ENCODE results near the gene PTPRN2.

PTPRN2 gene

GRCh38 chr7:157688533-157689268 is 898.9 kb downstream of the PTPRN2 start:
- DNase-seq: no peak

GRCh38 chr7:157687845-157688532 is 899.6 kb downstream of the PTPRN2 start:
- DNase-seq: no peak

DNA sequence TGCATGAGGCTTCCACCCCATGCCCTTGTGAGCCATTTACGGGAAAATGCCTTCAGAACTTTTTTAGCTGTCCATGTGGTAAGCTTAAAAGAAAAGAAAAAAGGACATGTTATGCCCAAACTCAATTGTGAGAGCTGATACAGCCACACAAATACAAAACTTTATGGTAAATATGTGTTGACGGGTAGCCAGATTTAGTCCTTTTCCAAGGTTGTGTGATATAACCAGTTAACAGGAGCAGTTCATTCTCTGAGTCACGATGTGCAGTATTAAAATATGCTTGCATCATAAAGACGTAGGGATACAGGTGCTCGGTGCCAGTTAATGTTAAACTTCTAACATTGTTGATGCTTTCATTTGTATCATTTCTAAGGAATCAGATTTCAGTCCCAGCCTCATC is 900.5 kb downstream of the PTPRN2 start:
- no peak for DNase-seq

GRCh38 chr7:157686285-157686894 is 901.2 kb downstream of the PTPRN2 start:
- no peak for DNase-seq

DNA sequence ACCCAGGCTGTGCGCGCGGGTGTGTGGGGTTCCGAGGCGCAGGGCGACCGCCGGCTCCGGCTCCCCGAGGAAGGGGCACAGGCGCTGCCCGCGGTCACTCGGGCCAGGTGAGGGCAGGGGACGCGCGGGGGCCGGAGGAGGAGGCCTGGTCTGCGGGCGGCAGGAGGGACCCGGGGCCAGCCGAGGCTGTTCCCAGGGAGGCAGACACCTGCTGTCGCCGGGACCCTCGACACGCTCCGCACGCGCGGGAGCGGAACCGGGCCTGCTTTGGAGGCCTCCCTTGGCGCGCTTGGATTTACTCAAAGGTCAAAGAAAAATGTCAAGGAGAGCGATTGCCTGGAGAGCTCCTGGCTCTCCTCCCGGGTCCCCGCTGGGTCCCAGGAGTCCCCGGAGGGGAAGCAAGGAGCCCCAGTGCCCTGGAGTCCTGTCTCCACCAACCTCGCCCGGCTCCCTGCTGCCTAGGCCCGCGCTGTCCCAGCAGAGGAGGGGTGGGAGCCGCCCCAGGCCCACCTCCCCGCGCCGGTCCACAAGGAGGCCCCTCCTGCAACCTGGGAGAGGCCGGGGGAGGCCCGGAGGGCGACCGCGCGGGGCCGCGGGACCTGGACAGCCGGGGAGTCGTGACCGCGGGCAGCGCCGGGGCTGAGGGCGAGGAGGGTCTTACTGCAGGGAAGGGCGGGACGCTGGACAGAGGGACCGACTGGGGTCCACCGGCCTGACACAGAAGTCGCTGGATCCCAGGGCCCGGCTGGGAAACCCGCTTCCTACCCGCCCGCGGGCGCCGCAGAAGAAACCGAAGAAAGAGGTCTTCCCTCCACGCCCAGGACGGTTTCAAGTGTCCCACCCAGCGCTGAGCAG is 902.0 kb downstream of the PTPRN2 start:
- no peak for DNase-seq

DNA sequence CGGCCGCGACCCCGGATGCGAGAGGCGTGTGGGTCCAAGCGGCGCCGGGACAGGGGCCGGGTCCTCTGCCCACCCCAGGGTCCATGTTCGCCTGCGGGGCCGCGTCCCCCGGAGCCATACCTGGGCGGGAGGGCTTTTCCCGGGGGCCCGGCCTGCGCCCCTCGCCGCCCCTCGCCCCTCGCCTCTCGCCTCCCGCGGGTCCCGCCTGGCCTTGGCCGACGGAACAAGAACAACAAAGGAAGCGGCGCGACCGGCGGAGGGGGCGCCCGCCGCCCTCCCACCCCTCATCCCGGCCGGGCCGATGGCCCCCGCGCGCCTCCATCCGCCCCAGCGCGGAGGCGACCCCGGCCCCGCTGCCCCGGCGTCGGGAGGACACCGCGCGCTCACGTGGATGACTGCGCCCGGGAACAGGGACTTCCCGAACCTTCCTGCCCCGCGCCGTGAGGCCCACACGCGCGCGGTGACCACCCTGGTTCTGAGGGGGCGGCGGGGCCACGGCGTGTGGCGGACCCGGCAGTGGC is 902.7 kb downstream of the PTPRN2 start:
- DNase-seq: no peak

DNA sequence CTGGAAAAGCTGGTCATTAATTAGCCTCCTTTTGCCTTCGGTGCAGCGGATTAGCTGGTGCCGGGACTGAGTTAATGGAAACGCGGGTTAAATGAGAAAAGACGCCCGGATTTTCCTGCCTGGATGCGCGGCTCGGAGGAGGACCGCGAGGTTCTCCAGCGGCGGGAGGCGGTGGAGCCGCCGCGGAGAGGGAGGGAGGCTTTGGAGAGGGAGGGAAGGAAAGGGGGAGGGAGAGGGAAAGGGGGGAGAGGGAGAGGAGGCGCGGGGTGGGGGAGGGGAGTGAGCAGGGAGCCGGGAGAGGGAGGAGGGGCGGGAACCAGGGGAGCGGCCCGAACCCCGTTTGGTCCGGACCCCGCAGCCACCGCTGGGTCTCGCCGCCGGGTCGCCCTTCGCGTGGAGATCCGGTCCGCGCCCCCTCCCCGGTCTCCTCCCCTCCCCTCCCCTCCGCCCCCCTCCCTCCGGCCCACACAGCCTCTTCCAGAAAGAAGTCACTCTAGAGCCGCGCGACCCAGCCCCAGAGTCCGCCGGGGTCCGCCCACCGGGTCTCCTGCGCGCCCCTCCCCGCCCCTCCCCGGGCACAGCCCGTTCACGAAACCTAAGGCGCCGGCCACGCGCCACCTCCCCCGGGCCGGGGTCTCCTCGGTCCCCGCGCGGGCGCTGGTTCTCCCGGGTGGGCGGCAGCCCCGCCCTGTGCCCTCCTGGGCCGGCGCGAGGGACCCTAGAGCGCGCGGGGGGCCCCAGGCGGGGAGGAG is 903.3 kb downstream of the PTPRN2 start:
- DNase-seq: no peak

GRCh38 chr7:157683747-157684156 is 903.9 kb downstream of the PTPRN2 start:
- no peak for DNase-seq

- no peak for DNase-seq
These were observed 904.5 kb downstream of the PTPRN2 start for GRCh38 chr7:157682946-157683746.

GRCh38 chr7:157682064-157682945 is 905.3 kb downstream of the PTPRN2 start:
- DNase-seq: no peak

- DNase-seq: no peak
These were observed 908.0 kb downstream of the PTPRN2 start for GRCh38 chr7:157679607-157680006.

GRCh38 chr7:157678501-157678900 is 909.1 kb downstream of the PTPRN2 start:
- DNase-seq: no peak

- DNase-seq: no peak
These were observed 911.0 kb downstream of the PTPRN2 start for GRCh38 chr7:157676456-157677255.

DNA sequence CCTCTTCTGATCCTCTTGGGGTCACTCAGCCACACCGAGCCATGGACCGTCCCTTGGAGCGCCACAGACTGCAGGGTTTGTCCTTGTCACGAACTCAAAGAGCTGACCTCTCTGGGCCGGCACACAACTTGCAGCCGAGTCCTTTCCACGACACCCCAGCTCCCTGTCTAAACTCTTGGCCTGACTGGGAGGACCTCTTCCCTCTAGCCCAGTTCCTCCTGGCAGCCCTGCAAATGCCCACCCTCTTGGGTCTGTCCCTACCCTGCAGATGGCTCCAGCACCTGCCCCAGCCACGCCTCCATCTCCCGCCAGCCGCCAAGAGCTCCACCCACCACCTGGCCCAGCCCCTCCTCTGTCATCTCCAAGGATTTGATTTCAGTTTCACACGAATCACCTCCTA is 911.6 kb downstream of the PTPRN2 start:
- DNase-seq: no peak

DNA sequence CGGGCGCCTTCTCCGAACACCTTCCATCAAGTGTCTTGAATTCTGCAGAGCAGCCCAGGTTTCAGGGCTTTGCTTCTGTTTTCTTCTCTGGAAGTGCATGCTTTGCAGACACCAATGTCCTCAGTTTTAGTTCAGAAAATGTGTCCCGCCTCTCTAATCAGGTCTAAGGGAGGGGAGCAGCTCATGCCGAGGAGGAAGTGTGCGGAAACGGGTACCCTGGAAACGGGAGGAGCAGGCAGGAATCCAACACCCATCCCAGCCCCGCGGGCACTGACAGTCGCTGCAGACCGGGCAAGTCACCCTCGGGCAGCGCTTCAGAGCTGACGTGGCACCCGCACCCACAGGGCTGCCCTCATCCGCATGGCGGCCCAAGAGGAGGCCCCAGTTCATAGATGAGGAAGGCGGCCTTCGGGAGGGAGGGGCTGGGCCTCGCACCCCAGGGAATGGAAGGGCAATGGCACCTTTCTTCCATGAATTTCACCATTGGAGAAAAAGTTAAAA is 912.1 kb downstream of the PTPRN2 start:
- DNase-seq: no peak

GRCh38 chr7:157674715-157675426 is 912.8 kb downstream of the PTPRN2 start:
- no peak for DNase-seq

GRCh38 chr7:157674027-157674714 is 913.5 kb downstream of the PTPRN2 start:
- no peak for DNase-seq

GRCh38 chr7:157673573-157673972 is 914.0 kb downstream of the PTPRN2 start:
- no peak for DNase-seq

All from activated CD4-positive, alpha-beta T cell treated with anti-CD3 and anti-CD28 coated beads, Interleukin-2, Interleukin-6, amounts not matched to agents 100 ng/mL and 50 ng/mL, durations not matched to agents 16 hours and 8 hours (primary cell).